ENCODE results near the gene PRICKLE4.

- no peak for TF ChIP-seq POLR2A (IDR thresholded peaks at IDR 0.05; ENCODE audit: low read depth)
- TF ChIP-seq CTCF (IDR thresholded peaks at IDR 0.05), result no peak
These were observed 10.7 kb downstream of the PRICKLE4 start for GRCh38 chr6:41791305-41791704.
